IPS DF 4.7 (cell line): Measurements from ENCODE around the gene HINFP.
A peak's percentile ranks its signal among the peaks of the same experiment; 100 is the strongest.
"Not testable (repeated sequence)": the region's sequence is repeated elsewhere in the genome, so short reads cannot be mapped to it uniquely, and the experiment has no call there.

ENCODE experiments used
- DNase-seq: peaks from one replicate; pipeline ENCODE4 v3.0.0-alpha.2; 2013; ENCODE audit warnings: low spot score; ENCODE audit errors: extremely low read depth

HINFP gene

GRCh38 chr11:119100246-119100970 lies 21.0 kb upstream of the HINFP start:
- no peak for DNase-seq

- no peak for DNase-seq
These were observed 20.2 kb upstream of the HINFP start for GRCh38 chr11:119100994-119101758.

GRCh38 chr11:119101759-119102423 lies 19.5 kb upstream of the HINFP start, which contains the start of gene DPAGT1:
Gene DPAGT1, minus strand, starts transcription at chr11:119101853. Its CDS starts 198 bp downstream, at chr11:119101655.
- DNase-seq = peak; percentile 95

GRCh38 chr11:119103161-119103664 lies 18.2 kb upstream of the HINFP start:
- DNase-seq = not testable (repeated sequence)

GRCh38 chr11:119103793-119104192 lies 17.6 kb upstream of the HINFP start:
- DNase-seq = no peak

GRCh38 chr11:119106564-119107537 lies 14.5 kb upstream of the HINFP start, which contains the start of gene C2CD2L:
Gene C2CD2L, plus strand, starts transcription at chr11:119107344. Its CDS starts 398 bp downstream, at chr11:119107742.
- DNase-seq = no peak

- DNase-seq = no peak
These were observed 13.7 kb upstream of the HINFP start for GRCh38 chr11:119107538-119108145.

GRCh38 chr11:119108146-119108856 lies 13.1 kb upstream of the HINFP start:
- no peak for DNase-seq

- no peak for DNase-seq
These were observed 12.5 kb upstream of the HINFP start for GRCh38 chr11:119108857-119109221.

- no peak for DNase-seq
These were observed 11.5 kb upstream of the HINFP start for GRCh38 chr11:119109843-119110242.

GRCh38 chr11:119110439-119110838 lies 10.9 kb upstream of the HINFP start:
- no peak for DNase-seq

GRCh38 chr11:119111361-119111925 lies 9.9 kb upstream of the HINFP start:
- no peak for DNase-seq

- DNase-seq = no peak
These were observed 8.9 kb upstream of the HINFP start for GRCh38 chr11:119112314-119113020.

- DNase-seq = no peak
These were observed 7.7 kb upstream of the HINFP start for GRCh38 chr11:119113716-119114115.

- DNase-seq = no peak
These were observed 7.0 kb upstream of the HINFP start for GRCh38 chr11:119114351-119114750.

GRCh38 chr11:119115484-119116234 lies 5.7 kb upstream of the HINFP start:
- no peak for DNase-seq

GRCh38 chr11:119116235-119116594 lies 5.2 kb upstream of the HINFP start:
- no peak for DNase-seq

GRCh38 chr11:119116601-119117000 lies 4.8 kb upstream of the HINFP start:
- no peak for DNase-seq
